HG03469 (cell line): ENCODE data around the gene GOLGA7B.

Experiments used
- ATAC-seq: cut with Tn5 transposase; IDR thresholded peaks from one replicate; pipeline ENCODE4 v1.9.1; 2021; ENCODE audit warnings: mild to moderate bottlenecking, moderate library complexity, moderate number of reproducible peaks; ENCODE audit not compliant: unreplicated experiment

GOLGA7B gene

DNA sequence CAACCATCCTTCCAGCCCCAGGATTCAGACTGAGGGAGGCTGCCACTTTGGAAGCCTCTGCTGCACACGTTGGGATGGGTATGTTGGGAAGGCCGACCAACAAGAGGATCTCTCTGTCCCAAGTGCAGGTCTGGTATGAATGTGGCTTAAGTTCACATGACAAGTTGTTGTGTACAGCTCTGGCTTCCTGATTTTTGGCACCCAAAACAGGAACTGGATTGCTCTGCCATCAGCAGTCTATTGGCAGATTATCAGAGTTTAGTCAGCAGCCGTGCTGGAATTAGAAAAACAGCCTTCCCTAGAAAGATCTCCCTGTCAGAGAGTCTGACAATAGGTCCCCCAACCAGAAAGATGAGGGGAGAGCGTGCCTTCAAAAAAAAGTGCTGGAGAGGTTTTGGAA, 66.9 kb downstream of the GOLGA7B start:
- ATAC-seq, result no peak

- no peak for ATAC-seq
Observed at GRCh38 chr10:97919012-97919411, 69.4 kb downstream of the GOLGA7B start.

DNA sequence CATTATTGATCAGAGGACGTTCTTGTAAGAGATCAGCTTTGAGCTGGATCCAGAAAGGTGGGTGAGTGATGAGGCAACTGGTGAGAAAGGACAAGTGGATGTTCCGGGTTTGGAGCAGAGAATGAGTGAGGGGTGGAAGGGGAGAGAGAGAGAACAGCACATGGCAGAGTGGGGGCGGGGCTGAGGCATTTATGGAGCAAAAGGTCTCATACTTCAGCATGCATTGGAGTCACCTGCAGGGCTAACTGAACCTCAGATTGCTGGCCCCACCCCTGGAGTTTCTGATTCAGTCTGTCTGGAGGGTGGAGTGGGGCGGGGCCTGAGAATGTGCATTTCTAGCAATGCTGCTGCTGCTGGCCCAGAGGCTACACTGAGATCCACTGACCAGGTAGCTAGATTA, 71.2 kb downstream of the GOLGA7B start:
- ATAC-seq, result no peak
